Measurements from ENCODE around the gene PDGFRA.

Gene PDGFRA

DNA sequence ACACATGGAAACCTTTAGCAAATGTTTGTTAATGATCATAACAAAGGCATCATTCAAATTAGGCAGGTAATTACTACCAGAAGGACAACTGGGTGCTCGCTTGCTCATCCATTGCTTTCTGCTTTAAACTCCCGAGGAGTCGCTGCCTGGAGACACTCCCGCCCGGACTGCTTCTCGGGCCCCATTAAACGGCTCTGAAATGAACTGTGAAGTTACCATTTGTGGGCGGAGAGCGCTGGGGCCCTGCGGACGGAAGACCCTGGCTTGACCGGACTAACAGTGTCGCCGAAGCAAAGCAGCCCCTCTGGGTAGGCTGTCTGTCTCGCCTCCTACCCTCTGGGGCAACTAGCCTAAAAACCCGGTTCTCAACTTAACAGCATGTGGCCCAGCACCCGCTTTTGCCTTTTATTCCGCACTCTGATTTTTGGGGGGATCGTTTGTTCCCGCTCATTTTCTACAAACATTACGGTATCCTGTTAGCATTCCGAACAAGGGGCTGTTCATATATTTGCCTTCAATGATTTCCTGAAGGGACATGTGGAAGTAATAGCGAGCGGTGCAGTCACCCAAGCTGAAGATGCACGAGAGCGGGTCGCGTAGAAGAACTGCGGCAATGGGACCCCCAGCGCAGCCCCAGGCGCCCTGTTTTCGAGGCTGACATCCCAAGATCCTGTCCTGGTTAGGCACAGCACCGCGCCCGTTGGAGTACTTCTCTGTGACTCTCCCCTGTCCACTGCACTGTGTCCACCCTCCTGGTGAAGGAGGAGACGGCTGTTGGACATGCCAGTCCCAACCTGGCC is 1.6 kb upstream of the PDGFRA start:
- H3K4me3 ChIP-seq (ENCODE audit: low read length), result peak overlapping the region; percentile 98
- DNase-seq (ENCODE audit: low read depth), result peak; percentile 78
- TF ChIP-seq, protein P1, sequence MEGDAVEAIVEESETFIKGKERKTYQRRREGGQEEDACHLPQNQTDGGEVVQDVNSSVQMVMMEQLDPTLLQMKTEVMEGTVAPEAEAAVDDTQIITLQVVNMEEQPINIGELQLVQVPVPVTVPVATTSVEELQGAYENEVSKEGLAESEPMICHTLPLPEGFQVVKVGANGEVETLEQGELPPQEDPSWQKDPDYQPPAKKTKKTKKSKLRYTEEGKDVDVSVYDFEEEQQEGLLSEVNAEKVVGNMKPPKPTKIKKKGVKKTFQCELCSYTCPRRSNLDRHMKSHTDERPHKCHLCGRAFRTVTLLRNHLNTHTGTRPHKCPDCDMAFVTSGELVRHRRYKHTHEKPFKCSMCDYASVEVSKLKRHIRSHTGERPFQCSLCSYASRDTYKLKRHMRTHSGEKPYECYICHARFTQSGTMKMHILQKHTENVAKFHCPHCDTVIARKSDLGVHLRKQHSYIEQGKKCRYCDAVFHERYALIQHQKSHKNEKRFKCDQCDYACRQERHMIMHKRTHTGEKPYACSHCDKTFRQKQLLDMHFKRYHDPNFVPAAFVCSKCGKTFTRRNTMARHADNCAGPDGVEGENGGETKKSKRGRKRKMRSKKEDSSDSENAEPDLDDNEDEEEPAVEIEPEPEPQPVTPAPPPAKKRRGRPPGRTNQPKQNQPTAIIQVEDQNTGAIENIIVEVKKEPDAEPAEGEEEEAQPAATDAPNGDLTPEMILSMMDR (conservative IDR thresholded peaks at IDR 0.05; ENCODE audit: low read length), result no peak

GRCh38 chr4:54228056-54228527 is 1.0 kb upstream of the PDGFRA start:
- TF ChIP-seq, protein P1 (conservative IDR thresholded peaks at IDR 0.05; ENCODE audit: low read length), result peak; percentile 87
- peak; percentile 83 for DNase-seq (ENCODE audit: low read depth)
- H3K4me3 ChIP-seq (ENCODE audit: low read length), result peak overlapping the region; percentile 98

DNA sequence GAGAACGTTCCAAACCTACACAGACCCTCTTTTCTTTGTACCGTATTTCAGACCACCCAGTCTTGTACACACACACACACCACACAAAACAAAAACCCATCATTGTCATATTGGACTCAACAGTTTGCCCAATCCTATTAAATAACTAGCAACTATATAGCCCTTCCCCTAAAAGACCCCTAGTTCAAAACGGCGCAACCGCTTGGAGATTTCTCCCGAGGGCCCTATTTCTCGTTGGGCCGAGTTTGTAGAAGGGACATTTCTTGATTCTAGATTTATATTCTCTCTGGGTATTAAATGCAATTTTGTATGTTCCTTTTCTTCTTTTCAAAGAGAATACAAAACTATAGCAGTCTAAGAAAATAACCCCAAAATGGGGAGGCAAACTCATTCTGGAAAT is 547 bp upstream of the PDGFRA start:
- peak overlapping the region; percentile 98 for H3K4me3 ChIP-seq (ENCODE audit: low read length)
- DNase-seq (ENCODE audit: low read depth), result no peak
- TF ChIP-seq, protein P1 (conservative IDR thresholded peaks at IDR 0.05; ENCODE audit: low read length), result no peak

DNA sequence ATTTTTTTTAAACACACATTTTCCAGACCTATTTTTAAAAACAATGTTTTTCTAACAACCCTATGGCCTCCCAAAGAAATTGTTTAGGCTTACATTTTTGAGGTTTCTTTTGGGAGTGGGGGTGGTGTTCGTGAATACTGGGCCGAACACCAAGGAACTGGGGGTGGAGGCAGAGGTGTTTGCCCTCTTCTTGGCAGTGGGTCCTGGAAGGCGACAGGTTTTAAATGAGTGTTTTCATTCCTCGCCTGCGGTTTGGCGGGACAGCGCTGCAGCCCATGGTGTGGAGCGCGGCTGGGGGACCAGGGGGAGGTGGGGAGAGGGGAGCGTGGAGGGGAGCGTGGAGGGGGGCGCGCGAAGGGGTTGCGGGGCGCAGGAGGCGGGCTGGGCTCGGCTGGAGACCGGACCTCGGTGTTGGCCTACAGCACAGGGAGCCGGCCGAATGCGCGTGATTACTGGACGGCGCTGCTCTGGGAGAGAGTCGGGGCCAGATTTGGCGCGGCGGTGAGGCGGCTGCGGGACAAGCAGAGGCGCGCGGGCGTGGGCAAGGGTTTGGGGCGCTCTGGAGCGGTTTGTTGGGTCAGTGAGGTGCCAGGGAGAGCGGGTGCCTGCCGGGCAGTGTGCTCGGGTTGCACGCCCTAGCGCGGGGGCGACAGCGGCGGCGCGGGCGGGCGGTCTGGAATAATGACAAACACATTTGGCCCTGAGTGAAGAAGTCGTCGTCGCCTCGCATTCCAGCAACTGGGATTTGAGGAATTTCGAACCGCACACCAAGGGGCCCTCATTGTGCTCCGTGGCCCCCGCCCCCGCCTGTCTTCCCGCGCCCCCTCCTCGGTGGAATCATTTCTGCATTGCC is 764 bp downstream of the PDGFRA start:
- DNase-seq (ENCODE audit: low read depth), result peak; percentile 78
- TF ChIP-seq, protein P1 (conservative IDR thresholded peaks at IDR 0.05; ENCODE audit: low read length), result no peak
- peak overlapping the region; percentile 98 for H3K4me3 ChIP-seq (ENCODE audit: low read length)

GRCh38 chr4:54230484-54231418 is 1.7 kb downstream of the PDGFRA start:
- DNase-seq (ENCODE audit: low read depth), result peak; percentile 79
- TF ChIP-seq, protein P1 (conservative IDR thresholded peaks at IDR 0.05; ENCODE audit: low read length), result no peak
- H3K4me3 ChIP-seq (ENCODE audit: low read length), result peak overlapping the region; percentile 98

DNA sequence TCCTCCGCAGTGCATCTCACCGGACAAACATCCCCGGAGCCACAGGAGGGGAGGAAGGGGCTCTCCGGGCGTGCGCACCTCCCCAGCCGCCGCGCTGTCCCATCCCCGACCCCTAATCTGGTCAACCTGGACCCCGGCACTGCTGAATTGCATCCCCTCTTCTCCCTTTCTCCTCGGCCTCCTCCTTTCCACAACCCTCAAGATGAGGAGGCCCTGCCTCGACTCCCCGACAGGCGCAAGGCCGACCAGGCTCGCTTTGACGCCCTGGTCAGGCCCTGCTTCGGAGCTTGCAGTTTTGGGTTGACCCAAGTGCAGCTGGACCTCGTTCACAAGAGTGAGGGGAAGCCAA is 2.3 kb downstream of the PDGFRA start:
- TF ChIP-seq, protein P1 (conservative IDR thresholded peaks at IDR 0.05; ENCODE audit: low read length), result no peak
- peak overlapping the region; percentile 98 for H3K4me3 ChIP-seq (ENCODE audit: low read length)
- DNase-seq (ENCODE audit: low read depth), result no peak

Measured in AG10803 (cell line).